Measurements from ENCODE around the gene LIN7A.

DNA sequence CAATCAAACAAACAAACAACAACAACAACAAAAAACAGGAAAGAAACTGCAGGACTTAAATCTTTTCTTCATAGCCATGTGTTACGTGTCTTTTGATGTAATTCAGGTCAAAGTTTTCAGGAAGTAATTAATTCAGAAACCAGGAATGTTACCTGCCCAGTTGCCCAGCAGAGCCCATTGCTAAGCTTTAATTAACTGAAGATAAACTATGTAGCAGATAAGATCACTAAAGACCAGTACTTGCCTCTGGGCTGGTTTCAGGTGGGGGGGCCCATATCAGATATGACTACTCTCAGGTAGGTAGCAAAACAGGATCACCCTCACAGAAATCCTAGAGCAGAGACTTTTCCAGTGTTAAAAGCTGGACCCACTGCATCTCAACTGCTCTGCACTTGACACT is 69.2 kb downstream of the LIN7A start:
- TF ChIP-seq, protein P1, sequence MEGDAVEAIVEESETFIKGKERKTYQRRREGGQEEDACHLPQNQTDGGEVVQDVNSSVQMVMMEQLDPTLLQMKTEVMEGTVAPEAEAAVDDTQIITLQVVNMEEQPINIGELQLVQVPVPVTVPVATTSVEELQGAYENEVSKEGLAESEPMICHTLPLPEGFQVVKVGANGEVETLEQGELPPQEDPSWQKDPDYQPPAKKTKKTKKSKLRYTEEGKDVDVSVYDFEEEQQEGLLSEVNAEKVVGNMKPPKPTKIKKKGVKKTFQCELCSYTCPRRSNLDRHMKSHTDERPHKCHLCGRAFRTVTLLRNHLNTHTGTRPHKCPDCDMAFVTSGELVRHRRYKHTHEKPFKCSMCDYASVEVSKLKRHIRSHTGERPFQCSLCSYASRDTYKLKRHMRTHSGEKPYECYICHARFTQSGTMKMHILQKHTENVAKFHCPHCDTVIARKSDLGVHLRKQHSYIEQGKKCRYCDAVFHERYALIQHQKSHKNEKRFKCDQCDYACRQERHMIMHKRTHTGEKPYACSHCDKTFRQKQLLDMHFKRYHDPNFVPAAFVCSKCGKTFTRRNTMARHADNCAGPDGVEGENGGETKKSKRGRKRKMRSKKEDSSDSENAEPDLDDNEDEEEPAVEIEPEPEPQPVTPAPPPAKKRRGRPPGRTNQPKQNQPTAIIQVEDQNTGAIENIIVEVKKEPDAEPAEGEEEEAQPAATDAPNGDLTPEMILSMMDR (IDR thresholded peaks at IDR 0.05; ENCODE audit: poor library complexity), result no peak
- TF ChIP-seq EZH2 (IDR thresholded peaks at IDR 0.05; ENCODE audit: borderline replicate concordance) (no peak), EZH2phosphoT487 (IDR thresholded peaks at IDR 0.05; ENCODE audit: low read depth, severe bottlenecking, unreplicated experiment) (no peak)
